GM12878 (cell line): Measurements from ENCODE around the gene PTEN. TPM values are rescaled to one million over a fixed set of nuclear protein-coding genes. Genes with fewer than 3 reads are reported as not detected.
A peak's percentile ranks its signal among the peaks of the same experiment; 100 is the strongest.

Experiments
- ATAC-seq: fragments of 200-7000 bp; cut with Tn5 transposase; 3 replicates; pipeline ENCODE4 v1.9.1; 2020; ENCODE audit warnings: mild to moderate bottlenecking, moderate library complexity
- BruUV-seq: library from RNA; stranded (reverse); fragments of 400-500 nt; replicated peaks from 2 replicates; lab custom pipeline; 2021; lab: Mats Ljungman, UMichigan
- CTCF ChIA-PET: fragments of 300-600 bp; sonication (Branson Sonifier 250); formaldehyde crosslinking; extraction: SDS; loops from one replicate; lab custom pipeline; 2021; ENCODE audit warnings: inconsistent platforms; lab: Yijun Ruan, JAX
- POLR2A ChIA-PET: fragments of 350-600 bp; formaldehyde crosslinking; extraction: SDS; loops from one replicate; lab custom pipeline; 2021; ENCODE audit warnings: inconsistent platforms; lab: Charles Lee
- RAD21 ChIA-PET: fragments of 300-600 bp; sonication (Branson Sonifier 250); formaldehyde crosslinking; loops from one replicate; lab custom pipeline; 2023; ENCODE audit warnings: antibody characterized with exemption; ENCODE audit not compliant: unreplicated experiment; lab: Charles Lee
- SMC1A ChIA-PET: fragments of 300-600 bp; sonication (Branson Sonifier 250); formaldehyde crosslinking; loops from one replicate; lab custom pipeline; 2023; ENCODE audit not compliant: unreplicated experiment, uncharacterized antibody; lab: Charles Lee
- DNase-seq: peaks from one replicate; pipeline ENCODE4 v3.0.0-alpha.2; 2011; ENCODE audit warnings: low read depth, low spot score
- FAIRE-seq: peaks from 3 replicates; lab custom pipeline; 2011; peaks lifted over from hg19 to GRCh38; lab: Jason Lieb, UNC
- H2AFZ ChIP-seq: 2 replicates; pipeline ENCODE4 v1.6.0; 2011; ENCODE audit warnings: low read depth, low read length, control low read depth; ENCODE audit not compliant: control insufficient read depth
- H3K27ac ChIP-seq: 2 replicates; pipeline ENCODE4 v1.5.1; 2011; ENCODE audit warnings: control low read depth; ENCODE audit not compliant: control insufficient read depth, insufficient read depth
- H3K27me3 ChIP-seq, 2 experiments: replicated peaks in 1 of 2; 2 replicates each; pipeline versions ENCODE4 v1.6.0 to v1.6.1; 2011; ENCODE audit warnings: low read length in 1 of 2; ENCODE audit not compliant: control insufficient read depth in 2 of 2, insufficient read depth in 2 of 2
- H3K36me3 ChIP-seq, 2 experiments: 2 replicates each; pipeline ENCODE4 v1.5.1; 2011; ENCODE audit warnings: low read length in 1 of 2; ENCODE audit not compliant: control insufficient read depth in 2 of 2, insufficient read depth in 2 of 2
- H3K4me1 ChIP-seq: 2 replicates; pipeline ENCODE4 v1.6.1; 2011; ENCODE audit warnings: mild to moderate bottlenecking, low read length, moderate library complexity, mixed read lengths; ENCODE audit not compliant: control insufficient read depth, insufficient read depth
- H3K4me2 ChIP-seq: 2 replicates; pipeline ENCODE4 v1.6.0; 2011; ENCODE audit warnings: control low read depth; ENCODE audit not compliant: control insufficient read depth, insufficient read depth
- H3K4me3 ChIP-seq: fragments of 200-600 bp; sonication (generic); 2 replicates; pipeline ENCODE4 v1.5.1; 2016
- H3K79me2 ChIP-seq: 2 replicates; pipeline ENCODE4 v1.6.0; 2011; ENCODE audit warnings: low read length; ENCODE audit not compliant: control insufficient read depth, insufficient read depth
- H3K9ac ChIP-seq: 2 replicates; pipeline ENCODE4 v1.8.0; 2011; ENCODE audit warnings: low read length, control low read depth, mixed read lengths; ENCODE audit not compliant: control insufficient read depth, insufficient read depth
- H3K9me3 ChIP-seq: replicated peaks from 3 replicates; pipeline ENCODE4 v1.5.1; 2011; ENCODE audit warnings: mild to moderate bottlenecking, low read length; ENCODE audit not compliant: control insufficient read depth, insufficient read depth
- H4K20me1 ChIP-seq: 2 replicates; pipeline ENCODE4 v1.6.0; 2011; ENCODE audit not compliant: control insufficient read depth, insufficient read depth
- E2F8 ChIP-seq: fragments of 450-650 bp; IDR thresholded peaks from 2 replicates; pipeline ENCODE4 v1.6.1; 2018; ENCODE audit warnings: mild to moderate bottlenecking, low read depth, moderate library complexity; ENCODE audit not compliant: partially characterized antibody
- EZH2 ChIP-seq: IDR thresholded peaks from 2 replicates; pipeline ENCODE4 v1.6.1; 2012; ENCODE audit warnings: low read depth, mild to moderate bottlenecking, control low read depth, inconsistent platforms, low read length, borderline replicate concordance; ENCODE audit not compliant: control insufficient read depth
- HDAC6 ChIP-seq: fragments of 200-600 bp; sonication (generic); IDR thresholded peaks from one replicate; pipeline ENCODE4 v1.8.0; 2017; ENCODE audit warnings: antibody characterized with exemption; ENCODE audit not compliant: unreplicated experiment
- PBX3 ChIP-seq: IDR thresholded peaks from 2 replicates; pipeline ENCODE4 v1.6.1; 2011; ENCODE audit warnings: mild to moderate bottlenecking, low read depth, low read length, moderate library complexity; ENCODE audit not compliant: insufficient replicate concordance
- PKNOX1 ChIP-seq: fragments of 450-650 bp; IDR thresholded peaks from 2 replicates; pipeline ENCODE4 v1.6.1; 2016; ENCODE audit warnings: mild to moderate bottlenecking
- POLR2AphosphoS5 ChIP-seq: IDR thresholded peaks from 2 replicates; pipeline ENCODE4 v1.6.1; 2011; ENCODE audit warnings: mild to moderate bottlenecking, low read length, inconsistent platforms
- SMARCA5 ChIP-seq: fragments of 450-650 bp; IDR thresholded peaks from 2 replicates; pipeline ENCODE4 v1.6.1; 2017; ENCODE audit warnings: mild to moderate bottlenecking
- SRF ChIP-seq, 2 experiments: IDR thresholded peaks; 2 replicates each; pipeline ENCODE4 v1.6.1; 2011; ENCODE audit warnings: low read depth in 2 of 2, low read length in 2 of 2, mild to moderate bottlenecking in 1 of 2, moderate library complexity in 1 of 2
- STAT1 ChIP-seq: fragments of 450-650 bp; conservative IDR thresholded peaks from 2 replicates; pipeline ENCODE4 v1.6.1; 2014; ENCODE audit warnings: antibody characterized with exemption, mild to moderate bottlenecking
- USF1 ChIP-seq: IDR thresholded peaks from 2 replicates; pipeline ENCODE4 v1.6.1; 2011; ENCODE audit warnings: borderline replicate concordance, low read depth, mild to moderate bottlenecking, moderate library complexity, mixed read lengths, low read length; ENCODE audit not compliant: insufficient read depth; ENCODE audit errors: extremely low read length
- WGBS: methylation state at CpG from one replicate; pipeline ENCODE4 v1.1.6; 2016; ENCODE audit warnings: low lambda C conversion rate; ENCODE audit not compliant: insufficient replicate concordance, insufficient coverage; ENCODE audit errors: missing lambda C conversion rate; 5-methylcytosine and 5-hydroxymethylcytosine counted together
- in situ Hi-C: fragments of 300-500 bp; cut with MboI; formaldehyde crosslinking; loops from 9 replicates; pipeline ENCODE4 v1.14.3; 2018; ENCODE audit warnings: mixed read lengths
- intact Hi-C: fragments of 100-400 bp; cut with micrococcal nuclease; formaldehyde crosslinking; loops from one replicate; pipeline ENCODE4 v1.14.2; 2022; ENCODE audit not compliant: unreplicated experiment
- polyA plus RNA-seq, 11 experiments: library from polyadenylated mRNA; depleted of rRNA in 4 of 11; unstranded in 6 of 11; stranded (reverse) in 5 of 11; fragments of >200 nt; fragmentation: Nextera tagmentation in 4 of 11; fragmentation: Illumina TruSeq in 1 of 11; extraction: Ambion mirVana in 4 of 11; extraction: Trizol in 1 of 11; gene quantifications; 1 replicate in 1 of 11; 2 replicates in 10 of 11; pipeline versions ENCODE4 v1.2.1 to v1.2.3, GENCODE V29; 2011 to 2016; ENCODE audit warnings: inconsistent platforms in 2 of 11, missing spikeins in 2 of 11, low read depth in 1 of 11
- total RNA-seq, 4 experiments: library from RNA; depleted of rRNA in 3 of 4; stranded (reverse); fragments of >200 nt in 3 of 4; fragmentation: Illumina TruSeq in 1 of 4; extraction: Trizol in 1 of 4; gene quantifications; 2 replicates each; pipeline versions ENCODE4 v1.2.1 to v1.2.3, GENCODE V29; 2013 to 2021

PTEN gene
- total and polyA plus RNA-seq, 10 of the 15 experiments (the other 5 are each of a cell fraction or from before 2014, with no cell fraction given) = 26.1 to 175 (median 58.1) TPM

- peak; percentile 15 for TF ChIP-seq E2F8
- TF ChIP-seq STAT1 = peak; percentile 92; the same call in 1 of the 2 replicates
- peak; percentile 68; the same call in 1 of the 2 replicates for TF ChIP-seq SMARCA5
- TF ChIP-seq EZH2 = no peak
Observed at GRCh38 chr10:87861953-87862678, 1.3 kb upstream of the PTEN start (continued).

GRCh38 chr10:87862679-87863052 lies 759 bp upstream of the PTEN start:
- Histone ChIP-seq H3K4me1 (peaks cover 8% of the 10 kb centered on the region), H3K9ac (peak overlapping the region; percentile 99), H4K20me1 (no peaks in the 10 kb centered on the region), H3K4me3 (peak overlapping the region; percentile 84), H3K27ac (peak overlapping the region; percentile 98), H2AFZ (peak overlapping the region; percentile 73), H3K27me3 (no peaks in the 10 kb centered on the region), H3K4me2 (peak overlapping the region; percentile 89), H3K36me3 (no peaks in the 10 kb centered on the region), H3K9me3 (no peaks in the 10 kb centered on the region), H3K79me2 (peaks cover 72% of the 10 kb centered on the region)
- ChIA-PET CTCF (interaction anchor here (0.6 to 3.8 kb wide), 17 partner anchors 11 to 719 kb away, joined by 3 to 98 read pairs (median 4); no protein-coding TSS in a partner anchor), POLR2A (interaction anchor here (0.6 to 3.3 kb wide), 19 partner anchors 9 to 630 kb away, joined by 3 to 53 read pairs (median 5); partner anchors contain the start of gene ATAD1), SMC1A (interaction anchor here (0.8 to 6.9 kb wide), 18 partner anchors 9 to 690 kb away, joined by 3 to 140 read pairs (median 8); partner anchors contain the start of gene ATAD1), RAD21 (interaction anchor here (0.8 to 6.4 kb wide), 25 partner anchors 9 to 692 kb away, joined by 3 to 158 read pairs (median 8); no protein-coding TSS in a partner anchor)
- BruUV-seq = no TSS peak
- FAIRE-seq (no peak), ATAC-seq (peak; percentile 12), DNase-seq (no peak)
- in situ Hi-C loops = loop anchor here (5.0 to 10.0 kb wide), 5 partner anchors 202 to 690 kb away; no protein-coding TSS in a partner anchor
- intact Hi-C loops = loop anchor here (1.0 to 5.0 kb wide), 5 partner anchors 70 to 425 kb away; no protein-coding TSS in a partner anchor
- under 1% methylated on average over 21 of the region's 21 CpGs for WGBS
- TF ChIP-seq POLR2AphosphoS5 (peak; percentile 11; the same call in 1 of the 2 replicates), HDAC6 (no peak), SRF (IDR thresholded peaks at IDR 0.05; ENCODE audit: low read depth in 2 of 2, low read length in 2 of 2) (0 out of 4 replicates have a peak, but pooled peaks of 1 of the 2 experiments have one; percentile 8), PBX3 (no peak), PKNOX1 (0 out of 2 replicates have a peak, but pooled peaks have one; percentile 3), USF1 (peak; percentile 5)
